Astrocyte of the spinal cord (primary cell): ENCODE measurements around the gene IQGAP1.

ENCODE experiments used
- DNase-seq: peaks from one replicate; pipeline ENCODE4 v3.0.0; 2011; ENCODE audit warnings: low read depth, low spot score
- H3K4me3 ChIP-seq: 2 replicates; pipeline ENCODE4 v1.5.1; 2011; ENCODE audit warnings: low read depth, mild to moderate bottlenecking, low read length, moderate library complexity
- in situ Hi-C: cut with HindIII; loops from 2 replicates; pipeline ENCODE4 v1.10.0; 2017; ENCODE audit warnings: low sequenced_read_pairs
- TF ChIP-seq, protein P1 (sequence below): IDR thresholded peaks from 2 replicates; pipeline ENCODE4 v1.5.1; 2012; ENCODE audit warnings: low read depth, mild to moderate bottlenecking, low read length, inconsistent platforms

IQGAP1 gene

DNA sequence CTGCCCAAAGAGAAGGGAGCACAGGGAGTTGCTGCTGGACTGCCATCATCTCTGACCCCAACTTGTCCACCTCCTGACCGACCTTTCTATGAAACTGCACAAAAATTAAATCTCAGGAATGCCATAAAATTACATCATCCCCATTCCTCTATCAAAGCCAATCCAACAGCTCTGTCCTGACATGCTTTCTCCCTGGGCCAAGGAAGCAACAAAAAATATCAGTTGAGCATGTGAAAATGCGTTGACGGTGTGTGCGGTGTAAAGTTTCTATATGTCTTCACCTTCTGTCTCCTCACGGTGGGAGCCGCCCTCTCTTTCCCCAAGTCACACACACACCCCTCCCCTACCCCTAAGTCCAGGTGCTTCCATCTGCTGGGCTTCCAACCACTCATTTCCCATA is 39.6 kb upstream of the IQGAP1 start:
- TF ChIP-seq, protein P1, sequence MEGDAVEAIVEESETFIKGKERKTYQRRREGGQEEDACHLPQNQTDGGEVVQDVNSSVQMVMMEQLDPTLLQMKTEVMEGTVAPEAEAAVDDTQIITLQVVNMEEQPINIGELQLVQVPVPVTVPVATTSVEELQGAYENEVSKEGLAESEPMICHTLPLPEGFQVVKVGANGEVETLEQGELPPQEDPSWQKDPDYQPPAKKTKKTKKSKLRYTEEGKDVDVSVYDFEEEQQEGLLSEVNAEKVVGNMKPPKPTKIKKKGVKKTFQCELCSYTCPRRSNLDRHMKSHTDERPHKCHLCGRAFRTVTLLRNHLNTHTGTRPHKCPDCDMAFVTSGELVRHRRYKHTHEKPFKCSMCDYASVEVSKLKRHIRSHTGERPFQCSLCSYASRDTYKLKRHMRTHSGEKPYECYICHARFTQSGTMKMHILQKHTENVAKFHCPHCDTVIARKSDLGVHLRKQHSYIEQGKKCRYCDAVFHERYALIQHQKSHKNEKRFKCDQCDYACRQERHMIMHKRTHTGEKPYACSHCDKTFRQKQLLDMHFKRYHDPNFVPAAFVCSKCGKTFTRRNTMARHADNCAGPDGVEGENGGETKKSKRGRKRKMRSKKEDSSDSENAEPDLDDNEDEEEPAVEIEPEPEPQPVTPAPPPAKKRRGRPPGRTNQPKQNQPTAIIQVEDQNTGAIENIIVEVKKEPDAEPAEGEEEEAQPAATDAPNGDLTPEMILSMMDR: no peak
- in situ Hi-C loops: no loop called here
- DNase-seq: no peak
- H3K4me3 ChIP-seq: no peak overlapping the region

GRCh38 chr15:90349072-90349471 is 39.0 kb upstream of the IQGAP1 start:
- TF ChIP-seq, protein P1: no peak
- in situ Hi-C loops: no loop called here
- DNase-seq: no peak
- H3K4me3 ChIP-seq: no peak overlapping the region

GRCh38 chr15:90349821-90350220 is 38.2 kb upstream of the IQGAP1 start:
- no peak overlapping the region for H3K4me3 ChIP-seq
- in situ Hi-C loops: loop anchor here (25.0 kb wide), 1 partner anchor 137 kb away; no protein-coding TSS in a partner anchor
- TF ChIP-seq, protein P1: no peak
- no peak for DNase-seq

DNA sequence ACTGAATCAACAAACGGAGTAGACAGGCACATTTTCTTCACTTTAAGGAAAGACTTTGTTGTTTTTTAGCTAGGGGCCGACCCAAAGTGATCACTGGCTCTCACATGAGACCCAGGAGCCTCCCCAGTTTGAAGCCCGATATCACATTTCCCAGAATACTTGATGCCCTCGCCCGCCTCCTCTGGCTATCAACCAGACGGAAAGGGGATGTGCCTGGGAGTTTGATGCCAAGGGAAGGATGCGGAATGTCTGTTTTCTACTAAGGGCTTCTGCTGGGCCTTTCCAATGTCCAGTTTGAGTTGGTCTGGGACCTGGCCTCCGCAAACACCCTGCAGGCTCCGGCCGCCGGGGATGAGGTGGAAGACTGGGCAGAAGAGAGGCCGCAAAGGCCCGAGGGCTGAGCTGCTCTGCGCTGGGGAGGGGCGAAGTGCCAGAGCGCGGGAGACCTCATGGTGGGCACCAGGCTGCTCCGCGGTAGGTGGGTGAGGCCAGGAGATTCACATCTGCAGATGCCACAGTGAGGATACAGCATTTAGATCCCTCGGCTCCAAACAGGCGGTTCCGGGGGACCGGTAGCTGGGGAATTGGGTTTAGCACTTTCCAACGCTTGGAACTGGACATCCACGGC is 36.4 kb upstream of the IQGAP1 start:
- TF ChIP-seq, protein P1: no peak
- in situ Hi-C loops: loop anchor here (25.0 kb wide), 1 partner anchor 136 kb away; no protein-coding TSS in a partner anchor
- DNase-seq: no peak
- peak overlapping the region; percentile 77 for H3K4me3 ChIP-seq

DNA sequence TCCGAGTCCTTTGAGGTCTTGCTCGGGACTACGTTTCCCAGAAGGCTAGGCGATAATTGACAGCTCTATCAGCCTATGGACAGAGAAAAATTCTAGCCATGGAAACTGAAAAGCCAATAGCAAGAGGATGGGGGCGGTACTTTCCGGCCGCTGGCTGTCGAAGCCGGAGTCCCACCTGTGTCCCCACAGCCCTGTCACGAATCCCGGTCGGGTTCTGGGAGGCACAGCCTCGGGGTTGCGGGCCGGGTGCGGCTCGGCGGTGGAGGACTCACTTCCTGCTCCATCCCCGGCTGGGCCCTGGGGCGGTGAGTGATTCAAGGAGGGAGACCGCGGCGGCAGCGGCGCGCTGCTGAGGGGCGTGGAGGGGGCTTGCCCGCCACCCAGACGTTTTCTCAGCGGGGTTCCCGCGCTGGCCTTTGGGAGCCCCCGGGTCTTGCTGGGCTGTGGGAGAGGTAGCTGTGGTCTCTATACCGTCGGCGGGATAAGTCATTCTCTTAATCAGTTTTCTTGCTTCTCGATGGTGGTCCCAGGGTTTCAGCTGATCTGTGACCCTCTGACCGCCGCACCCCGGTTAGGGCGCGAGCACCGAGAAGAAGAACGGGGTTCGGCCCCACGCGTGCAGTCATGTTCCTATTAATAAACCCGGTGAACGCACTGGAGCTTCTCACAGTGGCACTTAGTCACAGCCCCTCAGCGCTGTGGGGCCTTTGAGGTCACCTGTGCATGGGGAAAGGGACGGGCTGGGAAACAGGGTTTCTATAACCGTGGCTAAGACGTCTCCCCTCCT is 35.7 kb upstream of the IQGAP1 start, which contains the start of gene ZNF774:
Gene ZNF774, plus strand, starts transcription at position 178 of the 787 bp plus-strand sequence. CDS start 2,377 bp downstream, outside the sequence.
- TF ChIP-seq, protein P1: no peak
- in situ Hi-C loops: loop anchor here (25.0 kb wide), 1 partner anchor 135 kb away; no protein-coding TSS in a partner anchor
- H3K4me3 ChIP-seq: peak within 1 kb of the TSS; percentile 77
- DNase-seq: peak; percentile 94

GRCh38 chr15:90354986-90355385 is 33.1 kb upstream of the IQGAP1 start:
- no peak for DNase-seq
- TF ChIP-seq, protein P1: no peak
- in situ Hi-C loops: loop anchor here (25.0 kb wide), 1 partner anchor 132 kb away; no protein-coding TSS in a partner anchor
- no peak overlapping the region for H3K4me3 ChIP-seq
